IPS-NIHi7 (cell line): Measurements from ENCODE around the gene EOGT.

Source experiments
- DNase-seq: peaks from one replicate; pipeline ENCODE4 v3.0.0; 2012; ENCODE audit warnings: mixed read lengths; ENCODE audit errors: extremely low spot score

Gene EOGT

GRCh38 chr3:69009559-69010410 is 3.7 kb downstream of the EOGT start:
- DNase-seq: peak; percentile 59

DNA sequence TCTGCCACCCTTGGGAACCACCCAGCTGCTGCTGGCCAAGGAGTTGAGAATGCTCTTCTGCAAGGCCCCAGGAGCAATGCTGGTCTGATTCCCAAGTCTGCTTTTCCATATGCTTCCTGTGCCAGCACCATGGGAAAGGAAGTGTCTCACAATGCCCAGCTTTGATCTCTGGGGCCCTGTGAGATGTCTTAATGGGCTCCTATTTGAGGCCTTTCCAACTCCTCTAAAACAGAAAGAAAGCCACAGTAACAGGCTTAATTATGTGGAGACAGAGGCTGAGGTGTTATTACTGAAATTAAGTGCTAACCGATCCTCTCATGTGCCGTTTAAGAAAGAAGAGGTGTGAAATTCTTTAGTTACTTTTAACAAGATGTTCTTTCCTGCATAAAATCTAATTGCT is 4.5 kb downstream of the EOGT start:
- peak; percentile 29 for DNase-seq

GRCh38 chr3:69005791-69006482 is 7.5 kb downstream of the EOGT start:
- DNase-seq: no peak

DNA sequence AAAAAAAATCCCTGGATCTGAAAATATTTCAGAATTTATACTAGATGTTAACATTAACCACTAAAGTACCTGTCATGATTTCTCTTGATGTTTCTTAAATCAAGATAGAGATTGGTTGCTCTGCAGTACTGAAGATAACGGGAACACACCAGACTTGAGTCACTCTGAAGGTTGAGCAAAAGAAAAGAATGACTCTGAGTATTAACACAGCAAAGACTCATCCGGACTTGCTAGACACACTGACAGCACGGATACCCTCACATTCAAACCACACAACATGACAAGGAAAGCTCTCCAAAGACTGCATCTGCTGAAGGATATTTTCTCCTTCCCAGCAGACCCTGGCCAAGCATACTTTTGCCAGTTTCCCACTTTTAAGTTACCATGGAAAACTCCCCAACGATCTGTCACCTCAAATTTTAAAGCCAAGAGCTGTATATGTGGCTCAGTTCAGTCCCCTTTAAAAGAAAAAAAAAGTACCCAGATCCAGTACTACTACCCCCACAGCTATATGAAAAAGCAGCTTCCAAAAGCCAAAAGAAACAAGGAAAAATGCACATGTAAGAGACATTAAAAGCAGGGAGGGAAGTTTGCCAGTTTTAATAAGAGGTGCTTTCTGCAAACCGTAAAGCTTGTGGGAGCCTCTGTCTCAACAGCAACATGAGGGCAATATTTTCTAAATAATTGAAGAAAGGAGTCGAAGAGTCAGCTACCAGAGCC is 8.3 kb downstream of the EOGT start:
- DNase-seq: no peak

GRCh38 chr3:69004138-69004537 is 9.3 kb downstream of the EOGT start:
- no peak for DNase-seq

GRCh38 chr3:68999605-69000004 is 13.9 kb downstream of the EOGT start:
- DNase-seq: no peak

GRCh38 chr3:68999158-68999557 is 14.3 kb downstream of the EOGT start:
- DNase-seq: no peak

DNA sequence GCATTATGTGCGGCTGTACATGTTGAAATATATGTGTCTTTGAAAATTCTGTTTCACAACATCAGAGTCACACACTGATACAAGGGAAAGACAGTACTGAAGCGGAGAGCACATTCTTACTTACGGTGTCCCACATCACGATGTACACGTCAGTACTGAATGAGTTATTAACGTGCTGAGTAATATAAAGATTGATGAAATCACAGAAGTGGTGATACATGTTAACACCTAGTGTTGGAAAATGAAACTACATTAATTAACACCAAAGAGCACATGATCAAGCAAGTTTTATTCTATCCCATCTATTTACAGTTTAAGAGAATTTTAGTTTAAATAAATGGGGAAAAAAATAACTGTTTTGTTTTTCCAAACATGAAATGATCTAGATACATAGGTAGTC is 15.6 kb downstream of the EOGT start:
- DNase-seq: no peak

DNA sequence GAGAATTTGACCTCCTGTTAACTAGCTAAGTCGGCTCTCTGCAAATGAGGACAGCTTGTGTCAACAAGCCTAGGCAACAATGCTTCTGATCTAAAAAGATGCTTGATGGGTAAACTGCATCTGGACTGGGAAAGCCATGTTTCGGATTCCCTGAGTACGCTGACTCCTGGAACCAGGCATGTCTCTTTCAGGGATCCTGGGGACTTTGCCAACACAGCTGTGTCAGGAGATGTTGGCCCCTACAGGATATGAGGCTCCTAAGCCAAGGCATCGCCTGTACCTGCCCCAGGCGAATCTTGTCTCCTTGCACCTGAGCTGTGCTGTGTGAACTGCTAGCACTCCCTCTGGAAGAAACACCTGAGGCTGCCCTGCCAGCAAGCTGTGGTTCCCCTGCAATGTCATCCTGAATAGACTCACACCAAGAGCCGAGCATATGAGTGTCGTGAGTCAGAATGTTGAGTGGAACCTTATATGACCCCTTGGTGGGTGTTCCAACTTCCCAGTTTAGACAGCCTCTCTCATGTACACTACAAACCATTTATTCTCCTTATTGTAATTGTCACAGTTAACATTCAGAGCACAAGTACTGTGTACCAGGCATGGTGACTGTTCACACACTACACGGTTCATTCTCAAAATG is 17.0 kb downstream of the EOGT start:
- no peak for DNase-seq

DNA sequence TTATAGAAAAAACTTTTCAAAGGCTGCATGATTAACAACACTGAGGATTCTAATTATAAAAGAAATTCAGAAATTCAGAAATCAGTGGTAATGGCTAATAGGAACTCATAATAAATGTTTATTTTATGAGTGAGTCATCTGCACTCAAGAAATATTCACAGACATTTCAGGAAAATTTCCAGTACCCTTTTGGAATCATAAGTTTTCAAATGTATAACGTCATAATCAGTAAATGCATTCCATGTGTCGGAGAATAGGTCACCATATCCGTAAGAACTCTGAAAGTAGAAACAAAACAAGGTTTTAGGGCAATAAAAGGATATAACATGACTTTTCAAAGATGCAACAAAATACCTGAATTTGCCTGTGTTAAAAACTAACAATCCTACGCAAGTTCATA is 24.7 kb downstream of the EOGT start:
- no peak for DNase-seq

- no peak for DNase-seq
Observed at GRCh38 chr3:68987322-68987721, 26.2 kb downstream of the EOGT start.

- no peak for DNase-seq
Observed at GRCh38 chr3:68986496-68987208, 26.8 kb downstream of the EOGT start.

GRCh38 chr3:68985146-68985790 is 28.2 kb downstream of the EOGT start:
- DNase-seq: no peak

GRCh38 chr3:68984011-68984530 is 29.4 kb downstream of the EOGT start:
- no peak for DNase-seq

DNA sequence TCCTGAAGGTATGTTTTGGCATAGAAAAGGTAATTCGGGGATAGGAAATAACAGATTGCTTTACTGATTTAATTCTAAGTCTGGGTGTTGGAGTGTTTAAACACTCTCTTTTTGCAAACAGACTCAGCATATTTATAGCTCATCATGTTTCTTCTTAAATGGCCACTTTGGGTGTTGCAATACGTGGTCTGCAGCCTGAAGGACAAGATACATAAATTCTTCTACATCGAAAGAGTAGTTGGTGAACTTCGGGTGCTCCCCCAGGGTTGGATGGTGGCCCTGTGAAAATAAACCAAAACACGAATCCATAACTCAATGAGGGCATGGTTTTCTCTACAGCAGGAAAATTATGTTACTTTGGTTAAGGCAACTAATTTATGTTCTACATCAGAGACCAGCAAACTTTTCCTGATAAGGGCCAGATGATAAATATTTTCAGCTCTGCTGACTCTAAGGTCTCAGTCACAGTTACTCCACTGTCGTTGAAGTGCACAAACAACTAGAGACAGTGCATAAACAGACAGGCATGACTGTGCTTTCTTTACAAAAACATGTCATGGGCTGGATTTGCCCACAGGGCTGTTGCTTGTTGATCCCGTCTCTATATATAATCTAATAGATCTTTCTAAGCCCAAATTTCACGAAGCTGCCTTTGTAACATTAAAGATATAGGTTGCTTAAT is 35.9 kb downstream of the EOGT start:
- no peak for DNase-seq

DNA sequence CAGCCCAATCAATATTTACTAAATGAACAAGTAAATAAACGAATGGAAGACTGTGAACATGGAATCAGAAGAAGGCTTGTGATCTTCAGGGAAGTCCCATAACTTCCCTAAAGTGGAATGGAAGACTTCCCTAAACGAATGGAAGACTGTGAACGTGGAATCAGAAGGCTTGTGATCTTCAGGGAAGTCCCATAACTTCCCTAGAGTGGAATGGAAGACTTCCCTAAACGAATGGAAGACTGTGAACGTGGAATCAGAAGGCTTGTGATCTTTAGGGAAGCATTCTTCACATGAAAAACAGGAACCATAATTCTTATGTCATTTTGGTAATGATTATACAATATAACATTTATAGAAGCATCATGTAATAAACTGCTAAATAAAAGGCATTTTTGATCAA is 38.8 kb downstream of the EOGT start:
- DNase-seq: no peak

DNA sequence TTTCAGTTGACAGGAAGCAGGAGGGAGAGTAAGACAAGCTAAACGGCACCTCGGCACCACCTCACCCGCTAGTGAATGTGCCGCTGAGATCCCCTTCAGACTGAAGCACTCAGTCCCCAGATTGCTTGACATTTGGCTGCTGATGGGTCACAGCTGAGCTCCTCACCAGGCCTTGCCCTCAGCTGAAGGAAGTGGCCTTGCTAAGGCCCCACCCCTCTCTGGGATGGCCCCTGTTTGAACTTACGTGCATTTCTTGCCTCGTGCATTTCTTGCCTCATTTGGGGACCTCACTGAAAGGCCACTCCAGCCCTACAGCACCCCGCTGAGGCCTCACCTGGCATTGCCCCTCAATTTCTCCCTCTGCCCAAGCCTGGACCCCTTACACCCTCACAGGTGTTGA is 39.8 kb downstream of the EOGT start:
- DNase-seq: peak; percentile 28

DNA sequence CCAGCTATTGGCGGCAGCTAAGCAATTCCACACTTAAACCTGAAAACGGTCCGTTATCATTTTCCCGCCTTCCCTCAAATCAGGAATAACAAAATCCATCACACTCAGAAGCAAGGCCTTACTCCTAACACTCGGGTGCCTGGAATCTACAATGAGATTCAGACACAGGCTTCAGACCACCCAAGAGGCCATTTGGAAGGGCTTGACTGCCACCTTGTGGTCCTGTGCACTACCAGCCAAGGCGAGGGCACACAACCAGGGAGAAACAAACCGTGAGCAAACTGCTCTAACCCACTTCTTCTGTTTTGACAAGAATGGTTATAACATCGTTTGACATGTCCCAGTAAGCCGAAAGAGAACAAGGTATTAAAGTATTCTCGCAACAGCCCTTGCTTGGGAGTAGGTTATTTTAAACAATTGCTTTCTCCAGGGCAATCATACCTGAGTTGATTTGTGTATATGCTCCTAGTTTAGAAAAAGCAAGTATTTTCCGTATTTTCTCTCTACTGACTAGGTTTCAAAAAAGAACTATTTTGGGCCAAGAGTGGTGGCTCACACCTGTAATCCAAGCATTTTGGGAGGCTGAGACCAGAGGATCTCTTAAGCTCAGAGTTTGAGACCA is 41.0 kb downstream of the EOGT start:
- DNase-seq: peak; percentile 82

- DNase-seq: no peak
Observed at GRCh38 chr3:68964694-68965093, 48.8 kb downstream of the EOGT start.

DNA sequence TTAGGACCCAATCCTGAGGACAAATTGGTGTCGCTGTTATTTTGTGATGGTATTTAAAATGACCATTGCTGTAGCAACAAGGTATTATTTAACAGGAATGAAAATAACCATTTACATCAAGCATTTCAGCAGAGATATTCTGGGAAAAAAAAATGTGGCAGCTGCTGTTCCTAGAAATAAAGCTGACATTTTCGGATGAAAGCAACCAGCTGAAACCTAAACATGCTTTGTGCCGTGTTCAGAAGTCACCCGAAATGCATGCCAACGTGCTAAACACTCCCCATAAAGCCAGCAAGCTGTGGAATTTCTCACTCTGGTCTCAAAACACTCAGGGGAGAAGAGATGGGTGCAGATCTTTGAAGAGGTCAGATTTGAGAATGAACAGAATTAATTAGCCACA is 49.6 kb downstream of the EOGT start:
- DNase-seq: no peak
